Activated naive CD8-positive, alpha-beta T cell treated with anti-CD3 and anti-CD28 coated beads, Interleukin-2, amount 50 U/mL, for 24 hours (primary cell): Measurements from ENCODE around the gene KRT37.
"Not testable (repeated sequence)": the region's sequence is repeated elsewhere in the genome, so short reads cannot be mapped to it uniquely, and the experiment has no call there.

Experiments used
- ATAC-seq: fragments of 150-1000 bp; cut with Tn5 transposase; one replicate; pipeline ENCODE4 v1.10.0; 2021
- DNase-seq: peaks from one replicate; pipeline ENCODE4 v3.0.0; 2021
- H3K27ac Mint-ChIP-seq: one replicate; pipeline ENCODE4 v1.8.0; 2021; ENCODE audit warnings: mild to moderate bottlenecking, mixed read lengths
- H3K27me3 Mint-ChIP-seq: one replicate; pipeline ENCODE4 v1.8.0; 2021; ENCODE audit warnings: mixed read lengths
- H3K36me3 Mint-ChIP-seq: one replicate; pipeline ENCODE4 v1.8.0; 2021; ENCODE audit warnings: low read depth, mixed read lengths
- H3K4me1 Mint-ChIP-seq: one replicate; pipeline ENCODE4 v1.8.0; 2021; ENCODE audit warnings: mixed read lengths
- H3K4me3 Mint-ChIP-seq: one replicate; pipeline ENCODE4 v1.8.0; 2021; ENCODE audit warnings: mild to moderate bottlenecking, moderate library complexity, mixed read lengths
- H3K9me3 Mint-ChIP-seq: one replicate; pipeline ENCODE4 v1.8.0; 2021; ENCODE audit warnings: mixed read lengths

The KRT37 gene

DNA sequence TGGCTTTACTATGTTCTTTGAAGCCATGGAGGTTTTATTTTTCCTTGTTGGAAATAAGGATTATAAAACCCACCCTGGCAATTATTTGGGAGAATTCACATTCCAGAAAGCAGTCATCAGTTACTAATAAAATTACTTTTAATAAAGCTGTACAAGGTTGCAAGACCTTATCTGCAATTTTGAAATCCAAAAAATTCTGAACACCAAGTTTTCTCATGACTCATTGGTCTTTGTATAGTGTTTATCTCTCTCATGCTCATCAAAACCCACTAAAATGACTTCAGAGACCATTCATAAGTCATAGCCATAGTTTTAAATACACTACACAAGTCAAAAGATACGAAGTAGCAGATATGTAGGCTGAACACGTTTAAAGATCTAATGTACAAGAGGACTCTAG, 22.4 kb upstream of the KRT37 start:
- Mint-ChIP-seq H3K9me3 (no peaks in the 10 kb centered on the region), H3K4me3 (no peak overlapping the region), H3K4me1 (no peaks in the 10 kb centered on the region), H3K27me3 (peaks cover 6% of the 10 kb centered on the region), H3K36me3 (no peaks in the 10 kb centered on the region), H3K27ac (no peak overlapping the region)
- DNase-seq: no peak
- no peak for ATAC-seq

DNA sequence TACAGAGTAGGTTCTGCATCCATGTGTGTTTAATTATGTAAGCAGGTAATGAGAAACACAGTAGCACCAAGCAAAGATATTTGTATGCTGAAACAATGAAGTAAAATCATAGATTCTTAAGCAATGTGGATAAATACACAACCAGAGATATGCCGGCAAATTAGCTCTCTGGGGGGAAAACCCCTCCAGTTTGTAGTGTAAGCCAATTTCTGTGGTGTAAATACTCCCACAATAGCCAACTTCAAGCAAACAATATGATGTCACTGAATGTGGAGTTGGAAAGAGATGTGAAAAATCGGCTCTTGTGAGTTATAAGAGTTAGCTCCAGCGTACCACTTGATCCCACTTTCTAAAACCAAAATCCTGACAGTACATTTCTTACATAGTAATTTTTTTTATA, 20.3 kb upstream of the KRT37 start:
- H3K4me1 Mint-ChIP-seq: no peaks in the 10 kb centered on the region
- ATAC-seq: no peak

DNA sequence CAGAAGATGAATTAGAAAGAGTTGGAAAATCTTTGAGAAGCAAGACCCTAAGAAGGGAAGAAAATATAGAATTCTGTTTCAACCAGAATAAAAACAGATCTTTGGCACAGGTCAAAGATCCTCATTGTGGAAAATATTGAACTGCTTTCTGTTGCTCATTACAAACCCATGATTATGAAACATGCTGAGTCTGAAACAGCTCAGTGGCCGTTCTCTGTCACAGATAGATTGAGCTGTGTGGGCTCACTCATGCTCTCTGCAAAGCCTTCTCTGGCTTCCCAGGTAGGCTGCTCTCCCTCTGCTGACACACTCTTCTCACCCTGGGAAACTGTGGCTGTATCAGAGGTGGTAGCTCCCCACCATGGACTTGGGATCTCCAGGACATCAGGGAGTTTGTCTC, 19.8 kb upstream of the KRT37 start:
- ATAC-seq: peak; percentile 23
- no peak for DNase-seq
- H3K9me3 Mint-ChIP-seq: no peaks in the 10 kb centered on the region
- H3K27ac Mint-ChIP-seq: no peak overlapping the region
- H3K36me3 Mint-ChIP-seq: no peaks in the 10 kb centered on the region
- H3K4me3 Mint-ChIP-seq: no peak overlapping the region
- H3K4me1 Mint-ChIP-seq: no peaks in the 10 kb centered on the region
- H3K27me3 Mint-ChIP-seq: peaks cover 6% of the 10 kb centered on the region

More for the DNA sequence above, 20.3 kb upstream of the KRT37 start:
- Mint-ChIP-seq H3K4me3 (no peak overlapping the region), H3K36me3 (no peaks in the 10 kb centered on the region), H3K27ac (no peak overlapping the region), H3K9me3 (no peaks in the 10 kb centered on the region), H3K27me3 (peaks cover 6% of the 10 kb centered on the region)
- DNase-seq: no peak

DNA sequence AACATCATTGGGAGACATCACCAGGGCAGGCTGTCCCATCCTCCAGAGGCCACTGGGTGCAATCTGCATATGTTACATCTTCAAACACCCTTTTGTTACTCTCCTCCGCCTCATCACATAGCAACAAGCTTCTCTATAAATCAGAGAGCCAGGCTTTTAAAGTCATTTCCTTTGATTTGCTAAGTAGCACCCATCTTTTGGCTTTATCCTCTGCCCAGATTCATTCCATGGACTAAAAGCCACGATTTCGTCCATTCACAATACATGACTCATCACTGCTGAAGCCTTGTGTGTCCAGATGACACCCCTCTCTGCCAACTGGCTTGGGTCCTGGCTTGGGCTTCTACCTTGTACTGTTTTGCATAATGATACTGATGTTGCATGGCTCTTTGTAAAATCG, 18.4 kb upstream of the KRT37 start:
- Mint-ChIP-seq H3K4me3 (no peak overlapping the region), H3K27ac (no peak overlapping the region)

DNA sequence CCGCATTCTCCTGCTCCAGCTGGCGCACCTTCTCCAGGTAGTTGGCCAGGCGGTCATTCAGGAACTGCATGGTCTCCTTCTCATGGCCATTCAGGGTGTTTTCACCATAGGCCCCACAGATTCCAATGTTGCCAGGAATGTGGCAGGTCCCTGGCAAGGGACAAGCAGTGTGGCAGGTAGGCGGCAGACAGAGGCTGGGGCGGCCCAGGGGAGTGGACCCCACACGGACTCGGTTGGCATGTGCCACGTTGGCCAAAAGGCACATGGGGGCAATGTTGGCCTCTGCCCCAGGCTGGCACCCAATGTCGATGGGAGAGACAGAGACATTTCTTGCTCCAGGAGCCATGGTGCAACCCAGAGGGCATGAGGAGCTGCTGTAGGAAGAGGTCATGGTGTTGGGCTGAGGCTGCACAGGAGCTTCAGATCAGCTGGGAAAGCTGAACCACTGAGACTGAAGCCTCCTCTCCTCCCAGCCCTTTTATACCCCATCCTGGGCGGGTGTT, 16.2 kb upstream of the KRT37 start, which contains the start of gene KRT38:
KRT38 (minus strand) TSS at position 453 of the 503 bp plus-strand sequence; CDS start at position 391, 62 bp downstream.
- H3K27ac Mint-ChIP-seq: no peak within 1 kb of the TSS
- no peak within 1 kb of the TSS for H3K4me3 Mint-ChIP-seq
- ATAC-seq (no peak), DNase-seq (no peak)
- peaks cover 4% of the 10 kb centered on the region for H3K27me3 Mint-ChIP-seq
- H3K36me3 Mint-ChIP-seq: no peaks in the 10 kb centered on the region
- no peaks in the 10 kb centered on the region for H3K9me3 Mint-ChIP-seq
- H3K4me1 Mint-ChIP-seq: no peaks in the 10 kb centered on the region

More for the DNA sequence above, 18.4 kb upstream of the KRT37 start:
- Mint-ChIP-seq H3K27me3 (peaks cover 6% of the 10 kb centered on the region), H3K36me3 (no peaks in the 10 kb centered on the region), H3K4me1 (no peaks in the 10 kb centered on the region), H3K9me3 (no peaks in the 10 kb centered on the region)
- ATAC-seq (no peak), DNase-seq (no peak)

DNA sequence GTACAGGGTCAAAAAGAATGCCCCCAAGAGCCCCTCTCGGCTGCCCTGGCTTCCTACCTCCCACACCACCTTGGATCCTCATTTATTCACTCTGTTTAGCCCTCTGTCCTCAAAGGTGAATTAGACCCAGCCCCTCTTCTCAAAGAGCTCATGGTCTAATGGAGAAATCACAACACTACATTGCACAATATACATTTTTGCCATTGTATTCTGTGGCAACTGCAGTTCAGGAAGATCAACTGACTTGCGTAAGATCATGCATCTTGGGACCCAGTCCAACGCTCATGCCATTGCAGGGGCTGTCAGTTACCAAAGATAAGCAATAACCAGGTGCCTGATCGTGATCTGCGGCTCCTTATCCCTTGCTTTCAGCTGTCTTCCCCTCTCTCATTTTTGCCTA, 15.0 kb upstream of the KRT37 start:
- no peak for DNase-seq
- Mint-ChIP-seq H3K27ac (no peak overlapping the region), H3K4me3 (no peak overlapping the region), H3K27me3 (peaks cover 4% of the 10 kb centered on the region), H3K4me1 (no peaks in the 10 kb centered on the region), H3K9me3 (no peaks in the 10 kb centered on the region), H3K36me3 (no peaks in the 10 kb centered on the region)
- ATAC-seq: no peak

DNA sequence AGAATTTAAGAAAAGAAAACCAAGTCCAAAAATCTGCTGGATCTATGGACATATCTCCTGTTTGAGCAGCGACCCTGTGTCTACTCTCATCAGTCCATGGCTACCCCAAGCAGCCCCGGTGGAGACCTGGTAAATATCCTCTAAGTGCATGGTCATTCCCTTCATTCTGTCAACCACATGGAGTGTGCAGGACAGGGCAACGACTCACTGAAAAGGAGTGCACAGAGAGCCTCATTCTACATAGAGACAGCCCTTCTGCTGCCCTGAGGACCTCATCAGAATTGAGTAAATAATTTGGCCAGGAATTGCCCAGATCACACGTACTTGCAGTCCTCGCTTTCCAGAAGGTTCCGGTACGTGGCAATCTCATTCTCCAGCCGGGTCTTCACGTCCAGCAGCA, 13.4 kb upstream of the KRT37 start:
- no peaks in the 10 kb centered on the region for H3K27me3 Mint-ChIP-seq
- H3K4me1 Mint-ChIP-seq: no peaks in the 10 kb centered on the region
- no peak for DNase-seq
- no peak overlapping the region for H3K4me3 Mint-ChIP-seq
- no peak for ATAC-seq
- no peak overlapping the region for H3K27ac Mint-ChIP-seq
- no peaks in the 10 kb centered on the region for H3K9me3 Mint-ChIP-seq
- H3K36me3 Mint-ChIP-seq: no peaks in the 10 kb centered on the region

DNA sequence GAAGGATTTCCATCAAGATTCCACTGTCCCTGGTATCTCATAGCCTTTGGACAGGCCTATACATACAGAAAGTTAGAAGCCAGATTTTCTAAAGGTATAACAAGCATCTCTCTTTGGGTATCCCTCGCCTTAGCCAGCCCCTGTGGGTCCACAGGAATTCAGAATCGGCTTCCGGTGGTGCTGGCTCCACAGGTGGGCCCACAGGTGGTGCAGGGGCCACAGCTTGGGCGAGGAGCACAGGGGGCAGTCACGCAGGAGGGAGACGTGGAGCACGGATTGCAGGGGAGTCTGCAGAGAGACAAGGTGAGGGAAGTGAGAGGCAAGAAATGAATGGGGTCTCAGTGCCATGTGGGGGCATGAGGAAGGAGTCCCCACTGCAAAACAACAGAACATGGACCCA, 12.9 kb upstream of the KRT37 start:
- DNase-seq: no peak
- H3K4me3 Mint-ChIP-seq: no peak overlapping the region
- no peak for ATAC-seq
- H3K9me3 Mint-ChIP-seq: no peaks in the 10 kb centered on the region
- no peaks in the 10 kb centered on the region for H3K36me3 Mint-ChIP-seq
- H3K27me3 Mint-ChIP-seq: no peaks in the 10 kb centered on the region
- H3K4me1 Mint-ChIP-seq: no peaks in the 10 kb centered on the region
- no peak overlapping the region for H3K27ac Mint-ChIP-seq

DNA sequence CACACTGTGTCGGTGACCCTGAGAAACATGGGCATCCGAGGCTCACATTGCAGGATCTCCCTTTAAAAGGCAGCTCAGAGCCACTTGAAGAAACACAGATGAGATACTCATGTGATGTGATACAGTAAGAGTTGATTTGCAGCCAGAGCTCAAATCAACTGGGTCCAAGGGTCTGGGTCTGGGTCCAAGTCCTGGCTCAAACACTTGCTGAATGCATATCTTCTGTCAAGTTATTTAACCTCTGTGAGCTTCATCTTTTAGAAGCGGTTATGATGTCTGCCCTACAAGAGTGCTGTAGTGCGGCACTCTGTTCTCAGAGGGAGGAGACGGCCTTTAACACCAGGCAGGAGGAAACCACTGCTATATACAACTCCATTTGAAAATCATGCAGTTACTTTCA, 10.0 kb upstream of the KRT37 start:
- no peak overlapping the region for H3K4me3 Mint-ChIP-seq
- no peaks in the 10 kb centered on the region for H3K9me3 Mint-ChIP-seq
- DNase-seq: no peak
- no peaks in the 10 kb centered on the region for H3K36me3 Mint-ChIP-seq
- no peak overlapping the region for H3K27ac Mint-ChIP-seq
- H3K27me3 Mint-ChIP-seq: no peaks in the 10 kb centered on the region
- ATAC-seq: no peak
- H3K4me1 Mint-ChIP-seq: no peaks in the 10 kb centered on the region

DNA sequence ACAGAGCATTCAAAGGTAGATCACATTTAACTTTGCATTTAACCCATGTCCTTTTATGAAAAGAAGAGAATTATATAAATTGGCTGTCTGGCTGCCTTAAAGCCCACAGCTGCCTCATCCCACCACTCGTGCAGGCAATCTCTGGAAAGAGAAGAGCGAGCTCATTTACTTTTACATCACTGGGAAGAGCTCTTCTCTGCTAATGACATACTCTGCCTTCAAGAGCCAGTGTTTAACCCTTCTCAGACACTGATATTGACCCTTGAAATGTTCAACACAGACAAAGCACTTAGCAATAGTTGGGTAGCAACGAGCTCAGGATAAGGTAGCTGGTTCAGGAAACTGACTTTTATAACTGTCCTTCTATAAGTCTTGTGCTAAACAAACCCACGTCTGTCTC, 9.6 kb upstream of the KRT37 start:
- Mint-ChIP-seq H3K27me3 (no peaks in the 10 kb centered on the region), H3K36me3 (no peaks in the 10 kb centered on the region), H3K9me3 (no peaks in the 10 kb centered on the region), H3K27ac (no peak overlapping the region), H3K4me3 (no peak overlapping the region), H3K4me1 (no peaks in the 10 kb centered on the region)
- DNase-seq (no peak), ATAC-seq (no peak)

DNA sequence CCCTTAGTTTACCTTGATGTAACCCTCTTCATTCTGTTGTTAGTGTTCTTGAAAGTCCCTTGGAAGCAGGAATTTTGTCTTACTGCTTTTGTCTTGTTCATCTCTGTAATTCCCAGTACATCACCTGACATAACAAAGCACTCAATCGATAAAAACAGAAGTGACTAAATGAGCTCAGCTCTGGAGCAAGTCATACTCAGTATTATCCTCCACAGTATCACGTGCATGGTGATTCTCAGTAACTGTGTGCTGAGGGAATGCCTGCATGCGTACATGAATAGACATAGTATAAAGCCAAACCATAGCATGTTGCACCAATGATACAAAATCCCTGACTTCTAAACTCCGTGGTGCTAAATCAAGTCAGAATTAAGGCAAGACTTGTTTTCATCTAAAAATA, 9.2 kb upstream of the KRT37 start:
- DNase-seq: no peak
- H3K27ac Mint-ChIP-seq: no peak overlapping the region
- H3K36me3 Mint-ChIP-seq: no peaks in the 10 kb centered on the region
- H3K4me1 Mint-ChIP-seq: no peaks in the 10 kb centered on the region
- no peak for ATAC-seq
- H3K4me3 Mint-ChIP-seq: no peak overlapping the region
- no peaks in the 10 kb centered on the region for H3K9me3 Mint-ChIP-seq
- no peaks in the 10 kb centered on the region for H3K27me3 Mint-ChIP-seq

DNA sequence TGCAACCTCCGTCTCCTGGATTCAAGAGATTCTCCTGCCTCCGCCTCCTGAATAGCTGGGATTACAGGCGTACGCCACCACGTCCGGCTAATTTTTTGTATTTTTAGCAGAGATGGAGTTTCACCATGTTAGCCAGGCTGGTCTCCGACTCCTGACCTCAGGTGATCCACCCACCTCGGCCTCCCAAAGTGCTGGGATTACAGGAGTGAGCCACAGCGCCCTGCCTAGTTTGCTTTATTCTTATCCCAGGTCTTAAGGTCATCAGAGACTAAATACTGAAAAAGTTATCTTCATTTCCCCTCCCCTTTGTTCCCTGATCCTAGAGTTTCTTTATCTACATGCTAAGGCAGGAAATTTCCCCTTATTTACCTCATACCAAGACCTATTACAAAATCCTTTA, 6.0 kb upstream of the KRT37 start:
- H3K27ac Mint-ChIP-seq, H3K36me3 Mint-ChIP-seq, ATAC-seq, H3K27me3 Mint-ChIP-seq, H3K9me3 Mint-ChIP-seq, DNase-seq, H3K4me3 Mint-ChIP-seq, H3K4me1 Mint-ChIP-seq: not testable (repeated sequence)

DNA sequence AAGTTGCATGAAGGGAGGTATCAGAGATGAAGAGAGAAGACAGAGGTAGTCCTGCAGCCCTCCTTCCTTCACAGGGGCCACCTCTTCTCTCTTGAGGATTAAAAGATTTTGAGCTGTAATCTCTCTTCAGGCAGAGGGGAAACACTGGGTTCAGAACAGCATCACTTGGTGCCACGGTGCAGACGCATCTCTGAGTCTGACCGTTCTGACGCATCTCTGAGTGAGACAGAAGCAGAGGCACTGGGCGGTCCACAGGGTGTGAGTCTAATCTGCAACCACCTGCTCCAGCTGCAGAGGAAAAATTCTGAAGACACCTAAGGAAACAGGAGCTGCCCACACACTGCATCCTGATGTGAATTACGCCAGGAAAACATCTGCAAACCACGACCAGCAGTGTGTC, 5.3 kb upstream of the KRT37 start:
- H3K4me3 Mint-ChIP-seq: no peak overlapping the region
- no peaks in the 10 kb centered on the region for H3K27me3 Mint-ChIP-seq
- DNase-seq (no peak), ATAC-seq (no peak)
- no peaks in the 10 kb centered on the region for H3K36me3 Mint-ChIP-seq
- no peak overlapping the region for H3K27ac Mint-ChIP-seq
- H3K9me3 Mint-ChIP-seq: no peaks in the 10 kb centered on the region
- H3K4me1 Mint-ChIP-seq: no peaks in the 10 kb centered on the region

DNA sequence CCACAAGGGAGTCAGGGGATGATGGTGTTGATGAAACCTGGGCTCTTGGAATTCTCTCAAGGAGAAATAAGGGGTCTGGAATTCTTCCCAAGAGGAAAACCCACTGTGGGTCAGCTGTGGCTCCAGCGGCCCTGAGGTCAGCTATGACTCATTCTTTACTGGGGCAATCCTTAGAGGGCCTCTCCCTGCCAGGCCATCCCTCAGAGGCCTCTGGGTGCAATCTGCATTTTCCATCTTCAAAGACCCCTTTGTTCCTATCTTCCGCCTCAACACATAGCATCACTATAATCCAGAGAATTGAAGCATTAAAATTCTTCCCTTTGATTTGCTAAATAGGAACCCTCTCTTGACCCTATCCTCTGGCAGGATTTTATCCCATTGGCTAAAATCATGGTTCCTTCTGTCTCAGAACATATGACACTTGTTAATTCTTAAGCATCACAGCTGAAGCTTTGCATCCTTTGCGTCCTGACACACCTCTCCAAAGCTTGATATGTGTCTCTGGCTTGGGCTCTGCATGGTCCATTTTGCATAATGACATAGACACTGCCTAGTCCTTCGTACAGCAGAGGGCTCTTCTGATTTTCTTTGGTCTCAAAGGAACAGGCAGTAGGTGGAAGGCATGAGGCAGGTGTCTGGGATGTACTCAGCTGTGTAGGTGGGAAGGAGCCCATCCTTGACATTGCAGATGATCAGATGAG, 4.4 kb upstream of the KRT37 start:
- Mint-ChIP-seq H3K4me1 (no peaks in the 10 kb centered on the region), H3K9me3 (no peaks in the 10 kb centered on the region), H3K36me3 (no peaks in the 10 kb centered on the region), H3K4me3 (no peak overlapping the region), H3K27me3 (no peaks in the 10 kb centered on the region), H3K27ac (no peak overlapping the region)
- no peak for DNase-seq
- ATAC-seq: no peak

DNA sequence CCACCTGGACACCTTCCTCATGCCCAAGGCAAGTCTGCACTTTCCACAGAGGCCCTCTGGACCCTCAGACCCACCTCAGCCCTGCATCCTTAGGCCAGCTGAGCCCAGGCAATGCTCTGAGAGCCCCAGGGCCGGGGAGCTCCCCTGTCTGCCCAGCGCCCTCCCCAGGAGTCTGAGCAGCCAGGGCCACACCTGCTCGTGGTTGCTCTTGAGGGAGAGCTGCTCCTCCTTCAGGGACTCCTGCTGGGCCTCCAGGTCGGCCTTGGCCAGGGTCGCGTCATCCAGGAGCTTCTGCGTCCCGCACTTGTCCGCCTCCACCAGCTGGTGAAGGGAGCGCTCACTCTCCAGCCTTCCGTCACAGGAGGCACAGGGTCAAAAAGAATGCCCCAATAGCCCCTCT, 1.8 kb downstream of the KRT37 start:
- not testable (repeated sequence) for H3K4me3 Mint-ChIP-seq, H3K9me3 Mint-ChIP-seq, H3K27me3 Mint-ChIP-seq, H3K36me3 Mint-ChIP-seq, H3K27ac Mint-ChIP-seq, DNase-seq, ATAC-seq, H3K4me1 Mint-ChIP-seq

DNA sequence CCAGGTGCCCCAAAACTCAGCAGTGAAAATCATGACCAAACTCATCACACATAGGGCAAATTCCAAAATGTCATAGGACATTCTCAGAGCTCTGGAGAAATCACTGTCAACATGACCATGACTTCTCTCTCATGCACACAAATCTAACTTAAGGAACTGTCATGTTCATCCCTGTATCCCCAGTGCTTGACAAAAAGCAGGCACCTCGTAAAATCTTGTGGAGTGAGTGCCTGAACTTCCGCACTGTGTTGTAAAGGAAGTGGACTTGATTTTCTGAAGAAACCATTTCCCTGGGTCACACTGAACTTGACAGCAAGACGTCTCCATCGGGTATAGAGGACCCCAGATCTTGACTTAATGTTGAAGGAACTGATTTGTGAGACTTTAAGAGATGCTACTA, 2.8 kb downstream of the KRT37 start:
- ATAC-seq (no peak), DNase-seq (no peak)
- Mint-ChIP-seq H3K4me3 (no peak overlapping the region), H3K36me3 (no peaks in the 10 kb centered on the region), H3K9me3 (no peaks in the 10 kb centered on the region), H3K27me3 (no peaks in the 10 kb centered on the region), H3K27ac (no peak overlapping the region), H3K4me1 (no peaks in the 10 kb centered on the region)
